H9 (cell line): ENCODE measurements around the gene AK5. TPM values are rescaled to one million over a fixed set of nuclear protein-coding genes. Genes with fewer than 3 reads are reported as not detected.

Source experiments
- DNase-seq: peaks from one replicate; pipeline ENCODE4 v3.0.0-alpha.2; 2017
- H2AFZ ChIP-seq: one replicate; pipeline ENCODE4 v1.6.1; 2013; ENCODE audit warnings: mild to moderate bottlenecking, low read length, control low read depth, moderate library complexity
- H2AK5ac ChIP-seq: 2 replicates; pipeline ENCODE4 v1.6.1; 2013; ENCODE audit warnings: low read length, control low read depth, mixed read lengths; ENCODE audit not compliant: insufficient read length
- H2BK120ac ChIP-seq: one replicate; pipeline ENCODE4 v1.6.1; 2013; ENCODE audit warnings: low read depth, mild to moderate bottlenecking, low read length, control low read depth, inconsistent platforms; ENCODE audit not compliant: poor library complexity, severe bottlenecking
- H2BK12ac ChIP-seq: 2 replicates; pipeline ENCODE4 v1.6.1; 2013; ENCODE audit warnings: low read length, control low read depth, mixed read lengths, low read depth; ENCODE audit not compliant: insufficient read length
- H2BK15ac ChIP-seq: 2 replicates; pipeline ENCODE4 v1.6.1; 2013; ENCODE audit warnings: low read depth, low read length, control low read depth
- H2BK20ac ChIP-seq: one replicate; pipeline ENCODE4 v1.6.1; 2013; ENCODE audit warnings: low read depth, mild to moderate bottlenecking, low read length, control low read depth, inconsistent platforms; ENCODE audit not compliant: poor library complexity, severe bottlenecking
- H2BK5ac ChIP-seq: 2 replicates; pipeline ENCODE4 v1.6.1; 2013; ENCODE audit warnings: low read length, control low read depth, mixed read lengths; ENCODE audit not compliant: insufficient read length
- H3K14ac ChIP-seq: 2 replicates; pipeline ENCODE4 v1.6.1; 2013; ENCODE audit warnings: low read length, control low read depth; ENCODE audit not compliant: insufficient read depth
- H3K18ac ChIP-seq: 2 replicates; pipeline ENCODE4 v1.6.1; 2013; ENCODE audit warnings: low read depth, mild to moderate bottlenecking, mixed read lengths, low read length, control low read depth; ENCODE audit not compliant: insufficient read length
- H3K23ac ChIP-seq: 2 replicates; pipeline ENCODE4 v1.6.1; 2013; ENCODE audit warnings: low read length, control low read depth, mixed read lengths, low read depth; ENCODE audit not compliant: insufficient read length
- H3K23me2 ChIP-seq: 2 replicates; pipeline ENCODE4 v1.6.1; 2013; ENCODE audit warnings: low read depth, mild to moderate bottlenecking, mixed read lengths, low read length, control low read depth; ENCODE audit not compliant: insufficient read length, poor library complexity, severe bottlenecking
- H3K27ac ChIP-seq: 2 replicates; pipeline ENCODE4 v1.5.1; 2013; ENCODE audit warnings: low read length, control low read depth, mixed read lengths, low read depth; ENCODE audit not compliant: insufficient read length
- H3K27me3 ChIP-seq: 2 replicates; pipeline ENCODE4 v1.6.1; 2013; ENCODE audit warnings: low read length, control low read depth, inconsistent platforms; ENCODE audit not compliant: insufficient read depth
- H3K4ac ChIP-seq: 2 replicates; pipeline ENCODE4 v1.6.1; 2013; ENCODE audit warnings: low read depth, mild to moderate bottlenecking, control low read depth, inconsistent platforms, low read length, moderate library complexity
- H3K4me1 ChIP-seq: 2 replicates; pipeline ENCODE4 v1.6.1; 2013; ENCODE audit warnings: low read length, control low read depth, inconsistent platforms; ENCODE audit not compliant: insufficient read depth
- H3K4me2 ChIP-seq: 2 replicates; pipeline ENCODE4 v1.6.1; 2013; ENCODE audit warnings: low read length, control low read depth, mixed read lengths; ENCODE audit not compliant: insufficient read length, insufficient read depth
- H3K56ac ChIP-seq: 2 replicates; pipeline ENCODE4 v1.6.1; 2013; ENCODE audit warnings: low read depth, mild to moderate bottlenecking, mixed read lengths, low read length, control low read depth; ENCODE audit not compliant: insufficient read length
- H3K79me1 ChIP-seq: 2 replicates; pipeline ENCODE4 v1.6.1; 2013; ENCODE audit warnings: low read depth, mild to moderate bottlenecking, moderate library complexity, low read length, control low read depth, inconsistent platforms; ENCODE audit not compliant: insufficient read depth, poor library complexity, severe bottlenecking
- H3K79me2 ChIP-seq: 2 replicates; pipeline ENCODE4 v1.6.1; 2013; ENCODE audit warnings: low read length, control low read depth, inconsistent platforms; ENCODE audit not compliant: insufficient read depth
- H3K9ac ChIP-seq: 2 replicates; pipeline ENCODE4 v1.6.1; 2013; ENCODE audit warnings: low read length, control low read depth, mixed read lengths; ENCODE audit not compliant: insufficient read length; ENCODE audit errors: extremely low read depth
- H3K9me3 ChIP-seq: one replicate; pipeline ENCODE4 v1.6.1; 2013; ENCODE audit warnings: low read depth, low read length, inconsistent platforms; ENCODE audit not compliant: control insufficient read depth
- H3T11ph ChIP-seq: one replicate; pipeline ENCODE4 v1.6.1; 2013; ENCODE audit warnings: mild to moderate bottlenecking, low read length, control low read depth, inconsistent platforms
- H4K20me1 ChIP-seq: one replicate; pipeline ENCODE4 v1.6.1; 2013; ENCODE audit not compliant: control insufficient read depth, insufficient read length, insufficient read depth
- H4K5ac ChIP-seq: 2 replicates; pipeline ENCODE4 v1.6.1; 2013; ENCODE audit warnings: low read depth, mild to moderate bottlenecking, mixed read lengths, low read length, control low read depth; ENCODE audit not compliant: insufficient read length
- H4K8ac ChIP-seq: replicated peaks from 2 replicates; pipeline ENCODE4 v1.6.1; 2013; ENCODE audit warnings: low read length, control low read depth, mixed read lengths, low read depth; ENCODE audit not compliant: insufficient read length
- H4K91ac ChIP-seq: 2 replicates; pipeline ENCODE4 v1.6.1; 2013; ENCODE audit warnings: low read depth, mild to moderate bottlenecking, moderate library complexity, mixed read lengths, low read length, control low read depth; ENCODE audit not compliant: insufficient read length
- H3K27ac Mint-ChIP-seq, 3 experiments: 2 replicates in 2 of 3; 3 replicates in 1 of 3; pipeline ENCODE4 v1.8.0; 2020 to 2021; ENCODE audit warnings: mixed read lengths in 3 of 3, mild to moderate bottlenecking in 1 of 3, moderate library complexity in 1 of 3
- H3K27me3 Mint-ChIP-seq: 2 replicates; pipeline ENCODE4 v1.8.0; 2021; ENCODE audit warnings: low read depth, mild to moderate bottlenecking, moderate library complexity, mixed read lengths
- H3K36me3 Mint-ChIP-seq, 3 experiments: 2 replicates in 2 of 3; 3 replicates in 1 of 3; pipeline ENCODE4 v1.8.0; 2020 to 2021; ENCODE audit warnings: low read depth in 3 of 3, mixed read lengths in 3 of 3; ENCODE audit not compliant: insufficient read depth in 1 of 3
- H3K4me1 Mint-ChIP-seq, 2 experiments: 2 replicates each; pipeline ENCODE4 v1.8.0; 2020; ENCODE audit warnings: mixed read lengths in 2 of 2
- H3K4me3 Mint-ChIP-seq, 2 experiments: 2 replicates in 1 of 2; 3 replicates in 1 of 2; pipeline ENCODE4 v1.8.0; 2020 to 2021; ENCODE audit warnings: mild to moderate bottlenecking in 2 of 2, mixed read lengths in 2 of 2, moderate library complexity in 1 of 2
- H3K9me3 Mint-ChIP-seq, 2 experiments: 2 replicates in 1 of 2; 3 replicates in 1 of 2; pipeline ENCODE4 v1.8.0; 2020; ENCODE audit warnings: mild to moderate bottlenecking in 2 of 2, mixed read lengths in 2 of 2, moderate library complexity in 1 of 2
- WGBS: extraction: QIAGEN DNeasy Blood & Tissue Kit; methylation state at CpG from one replicate; pipeline ENCODE4 v1.1.7; 2013; ENCODE audit warnings: missing lambda C conversion rate, low lambda C conversion rate, mixed read lengths; ENCODE audit not compliant: insufficient read length; ENCODE audit errors: extremely low coverage; 5-methylcytosine and 5-hydroxymethylcytosine counted together
- total RNA-seq: library from RNA; stranded (reverse); gene quantifications from 2 replicates; pipeline ENCODE4 v1.2.1, GENCODE V29; 2021
- TF ChIP-seq, protein P1 (sequence below): fragments of 200-600 bp; sonication (generic); conservative IDR thresholded peaks from 3 replicates; pipeline ENCODE4 v1.8.0; 2021; ENCODE audit warnings: antibody characterized with exemption, mild to moderate bottlenecking

The AK5 gene
- total RNA-seq, 1 experiment from 2014 or later = 2.5 TPM

DNA sequence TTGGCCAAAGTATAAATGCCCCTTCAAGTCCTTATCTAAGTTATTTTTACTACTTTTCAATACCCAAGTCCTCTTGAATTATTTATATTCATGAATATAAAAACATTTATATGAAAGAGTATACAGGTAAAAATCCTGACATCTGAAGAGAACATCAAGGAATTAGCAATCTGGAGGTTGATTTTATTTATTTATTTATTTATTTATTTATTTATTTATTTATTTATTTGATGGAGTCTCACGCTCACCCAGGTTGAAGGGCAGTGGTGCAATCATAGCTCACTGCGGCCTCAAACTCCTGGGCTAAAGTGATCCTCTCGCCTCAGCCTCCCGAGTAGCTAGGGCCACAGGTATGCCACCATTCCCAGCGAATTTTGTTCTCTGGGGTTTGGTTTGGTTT is 307.4 kb downstream of the AK5 start:
- Histone ChIP-seq H3K4me1 (no peaks in the 10 kb centered on the region), H3K4ac (no peak overlapping the region), H3K56ac (no peak overlapping the region), H2BK20ac (no peak overlapping the region), H3T11ph (no peak overlapping the region), H3K14ac (no peak overlapping the region), H4K91ac (no peak overlapping the region), H2AK5ac (no peak overlapping the region), H3K23ac (no peak overlapping the region), H3K27me3 (no peaks in the 10 kb centered on the region), H3K79me2 (no peaks in the 10 kb centered on the region; the same call in 1 of the 2 replicates), H4K20me1 (no peaks in the 10 kb centered on the region), H2BK120ac (no peak overlapping the region), H3K18ac (no peak overlapping the region), H3K9me3 (no peaks in the 10 kb centered on the region), H3K23me2 (no peaks in the 10 kb centered on the region), H3K4me2 (no peak overlapping the region), H2BK12ac (no peak overlapping the region), H2BK5ac (no peak overlapping the region), H3K9ac (no peak overlapping the region), H2BK15ac (no peak overlapping the region), H4K5ac (no peak overlapping the region), H3K79me1 (no peaks in the 10 kb centered on the region), H4K8ac (no peak overlapping the region), H3K27ac (no peak overlapping the region), H2AFZ (no peak overlapping the region)
- whole genome bisulfite sequencing = no CpG with 5 or more reads among the region's 5 CpGs
- TF ChIP-seq, protein P1, sequence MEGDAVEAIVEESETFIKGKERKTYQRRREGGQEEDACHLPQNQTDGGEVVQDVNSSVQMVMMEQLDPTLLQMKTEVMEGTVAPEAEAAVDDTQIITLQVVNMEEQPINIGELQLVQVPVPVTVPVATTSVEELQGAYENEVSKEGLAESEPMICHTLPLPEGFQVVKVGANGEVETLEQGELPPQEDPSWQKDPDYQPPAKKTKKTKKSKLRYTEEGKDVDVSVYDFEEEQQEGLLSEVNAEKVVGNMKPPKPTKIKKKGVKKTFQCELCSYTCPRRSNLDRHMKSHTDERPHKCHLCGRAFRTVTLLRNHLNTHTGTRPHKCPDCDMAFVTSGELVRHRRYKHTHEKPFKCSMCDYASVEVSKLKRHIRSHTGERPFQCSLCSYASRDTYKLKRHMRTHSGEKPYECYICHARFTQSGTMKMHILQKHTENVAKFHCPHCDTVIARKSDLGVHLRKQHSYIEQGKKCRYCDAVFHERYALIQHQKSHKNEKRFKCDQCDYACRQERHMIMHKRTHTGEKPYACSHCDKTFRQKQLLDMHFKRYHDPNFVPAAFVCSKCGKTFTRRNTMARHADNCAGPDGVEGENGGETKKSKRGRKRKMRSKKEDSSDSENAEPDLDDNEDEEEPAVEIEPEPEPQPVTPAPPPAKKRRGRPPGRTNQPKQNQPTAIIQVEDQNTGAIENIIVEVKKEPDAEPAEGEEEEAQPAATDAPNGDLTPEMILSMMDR = no peak
- Mint-ChIP-seq H3K9me3 (no peaks in the 10 kb centered on the region), H3K27ac (no peak overlapping the region), H3K4me1 (no peaks in the 10 kb centered on the region), H3K27me3 (no peaks in the 10 kb centered on the region), H3K36me3 (peaks cover 0 to 5% (median 2%) of the 10 kb centered on the region in 3 experiments; a peak in 2 of 7 replicates), H3K4me3 (no peak overlapping the region)
- no peak for DNase-seq
